ENCODE measurements around the gene DDX47.
"Not testable (repeated sequence)": the region's sequence is repeated elsewhere in the genome, so short reads cannot be mapped to it uniquely, and the experiment has no call there.

Gene DDX47

DNA sequence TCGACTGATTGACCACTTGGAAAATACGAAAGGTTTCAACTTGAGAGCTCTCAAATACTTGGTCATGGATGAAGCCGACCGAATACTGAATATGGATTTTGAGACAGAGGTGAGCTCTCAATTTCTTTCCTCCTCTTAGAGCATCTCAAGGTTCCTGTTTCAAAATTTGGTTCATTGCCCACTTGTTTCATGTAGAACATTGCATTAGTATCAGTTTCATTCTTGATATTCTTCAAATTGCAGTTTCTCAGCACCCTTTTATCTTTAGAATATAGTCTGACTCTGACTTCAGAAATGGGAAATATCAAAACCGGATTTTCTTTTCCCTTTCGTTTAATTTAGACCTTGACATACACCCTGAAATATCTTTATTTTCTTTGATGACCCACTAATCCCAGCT lies 8.8 kb downstream of the DDX47 start:
- DNase-seq (ENCODE audit: low spot score), result no peak

- DNase-seq (ENCODE audit: low spot score), result no peak
Observed at GRCh38 chr12:12822886-12823285, 9.7 kb downstream of the DDX47 start.

- DNase-seq (ENCODE audit: low spot score), result no peak
Observed at GRCh38 chr12:12823300-12823699, 10.2 kb downstream of the DDX47 start.

GRCh38 chr12:12823811-12824210 lies 10.7 kb downstream of the DDX47 start:
- no peak for DNase-seq (ENCODE audit: low spot score)

DNA sequence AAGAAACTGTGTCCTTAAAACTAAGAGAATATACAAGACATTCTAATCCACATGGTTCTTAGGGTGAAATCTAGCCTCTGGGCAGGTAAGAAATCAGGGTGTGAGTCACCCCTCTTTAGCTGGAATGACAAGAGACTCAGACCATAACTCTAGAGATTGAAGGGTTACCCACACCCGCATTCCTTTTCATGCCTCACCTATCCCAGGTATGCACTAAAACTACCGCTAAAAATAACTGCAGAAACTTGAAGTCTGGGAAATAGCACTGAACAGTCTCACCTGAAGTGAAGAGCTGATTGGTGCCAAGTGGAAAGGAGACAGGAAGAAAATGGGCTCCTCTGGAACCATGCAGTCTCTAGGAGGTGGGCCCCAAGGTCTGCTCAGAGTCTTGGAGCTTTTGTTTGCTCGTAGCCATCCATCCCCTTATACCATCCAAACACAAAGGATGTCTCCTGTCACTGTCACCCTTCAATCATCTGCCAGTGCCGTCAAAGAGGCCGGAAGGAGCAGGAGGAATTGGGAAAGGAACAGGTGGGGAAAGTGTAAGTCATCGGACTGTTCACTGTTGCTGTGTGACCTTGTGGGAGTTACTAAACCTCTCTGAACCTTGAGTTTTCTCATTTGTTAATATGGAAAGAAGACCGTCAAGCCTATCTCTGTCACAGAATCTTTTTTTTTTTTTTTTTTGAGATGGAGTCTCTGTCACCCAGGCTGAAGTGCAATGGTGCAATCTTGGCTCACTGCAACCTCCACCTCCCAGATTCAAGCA lies 22.4 kb downstream of the DDX47 start:
- no peak for DNase-seq (ENCODE audit: low spot score)

DNA sequence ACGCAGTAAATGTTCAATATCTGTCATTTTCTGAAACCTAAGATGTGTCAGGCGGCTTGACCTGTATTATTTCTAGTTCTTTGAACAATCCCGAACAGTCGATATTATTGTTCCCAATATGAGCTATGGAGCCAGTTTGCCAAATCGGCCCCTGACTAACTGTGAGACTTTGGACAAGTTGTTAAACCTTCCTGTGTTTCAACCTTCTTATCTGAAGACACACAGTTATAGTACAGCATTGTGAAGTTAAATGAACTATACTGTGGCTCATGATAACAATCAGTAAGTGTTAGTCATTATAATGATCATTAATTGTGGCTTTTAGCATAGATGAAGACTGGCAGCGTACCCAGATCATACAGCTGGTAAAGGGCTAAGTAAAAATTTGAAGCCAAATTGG lies 23.4 kb downstream of the DDX47 start:
- DNase-seq (ENCODE audit: low spot score), result no peak

- no peak for DNase-seq (ENCODE audit: low spot score)
Observed at GRCh38 chr12:12837025-12837812, 24.1 kb downstream of the DDX47 start.

DNA sequence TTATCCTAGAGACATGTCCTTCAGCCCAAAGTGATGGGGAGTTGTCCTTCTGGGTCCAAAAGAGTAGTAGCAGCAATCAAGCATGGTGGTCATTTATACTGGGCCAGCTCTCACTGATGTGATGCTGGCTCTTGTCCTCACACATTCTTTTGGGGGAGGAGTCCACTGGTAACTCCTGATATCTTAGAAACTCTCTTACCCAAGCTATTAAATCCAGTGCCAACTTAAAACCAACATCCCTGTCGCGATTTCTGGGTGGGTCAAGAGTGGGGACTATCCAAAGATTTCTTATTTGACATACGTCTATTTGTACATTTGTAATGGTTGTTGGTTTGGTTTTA lies 24.6 kb downstream of the DDX47 start:
- no peak for DNase-seq (ENCODE audit: low spot score)

- DNase-seq (ENCODE audit: low spot score), result no peak
Observed at GRCh38 chr12:12839003-12839395, 25.9 kb downstream of the DDX47 start.

GRCh38 chr12:12839439-12839838 lies 26.3 kb downstream of the DDX47 start:
- not testable (repeated sequence) for DNase-seq (ENCODE audit: low spot score)

GRCh38 chr12:12839873-12840579 lies 26.9 kb downstream of the DDX47 start:
- no peak for DNase-seq (ENCODE audit: low spot score)

DNA sequence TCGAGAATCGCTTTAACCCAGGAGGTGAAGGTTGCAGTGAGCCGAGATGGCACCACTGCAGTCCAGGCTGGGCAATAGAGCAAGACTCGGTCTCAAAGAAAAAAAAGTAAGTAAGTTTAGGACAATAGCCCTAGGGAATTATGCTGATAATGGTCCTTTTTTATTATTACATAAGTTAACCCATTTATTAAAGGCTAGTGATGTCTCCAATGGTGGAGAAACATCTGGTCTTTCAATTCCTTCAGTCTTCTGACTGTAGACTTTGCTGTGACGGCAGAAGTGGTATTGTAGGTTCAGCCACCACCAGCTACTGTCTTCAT lies 27.4 kb downstream of the DDX47 start:
- no peak for DNase-seq (ENCODE audit: low spot score)

- not testable (repeated sequence) for DNase-seq (ENCODE audit: low spot score)
Observed at GRCh38 chr12:12841428-12841827, 28.3 kb downstream of the DDX47 start.

GRCh38 chr12:12845794-12846243 lies 32.7 kb downstream of the DDX47 start:
- no peak for DNase-seq (ENCODE audit: low spot score)

DNA sequence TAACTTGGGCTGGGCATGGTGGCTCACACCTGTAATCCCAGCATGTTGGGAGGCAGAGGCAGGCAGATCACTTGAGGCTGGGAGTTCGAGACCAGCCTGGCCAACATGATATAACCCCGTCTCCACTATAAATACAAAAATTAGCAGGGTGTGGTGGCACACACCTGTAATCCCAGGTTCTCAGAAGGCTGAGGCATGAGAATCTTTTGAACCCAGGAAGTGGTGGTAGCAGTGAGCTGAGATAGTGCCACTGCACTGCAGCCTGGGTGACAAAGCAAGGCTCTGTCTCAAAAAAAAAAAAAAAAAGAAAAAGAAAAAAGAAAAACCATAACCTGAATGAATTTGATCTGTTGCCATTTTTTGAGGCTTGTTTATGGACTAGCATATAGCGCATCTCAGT lies 33.6 kb downstream of the DDX47 start:
- DNase-seq (ENCODE audit: low spot score), result not testable (repeated sequence)

DNA sequence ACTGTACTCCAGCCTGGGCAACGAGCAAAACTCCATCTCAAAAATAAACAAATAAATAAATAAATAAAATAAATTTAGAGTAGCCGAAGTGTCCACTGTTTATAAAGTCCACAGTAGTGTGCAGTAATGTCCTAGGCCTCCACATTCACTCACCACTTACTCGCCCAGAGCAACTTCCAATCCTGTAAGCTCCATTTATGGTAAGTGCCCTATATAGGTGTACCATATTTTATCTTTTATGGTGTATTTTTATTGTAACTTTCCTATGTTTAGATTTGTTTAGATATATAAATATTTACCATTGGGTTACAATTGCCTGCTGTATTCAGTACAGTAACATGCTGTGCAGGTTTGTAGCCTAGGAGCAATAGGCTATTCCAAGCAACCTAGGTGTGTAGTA lies 40.3 kb downstream of the DDX47 start:
- DNase-seq (ENCODE audit: low spot score), result no peak

GRCh38 chr12:12859690-12860089 lies 46.5 kb downstream of the DDX47 start:
- no peak for DNase-seq (ENCODE audit: low spot score)

GRCh38 chr12:12864243-12864642 lies 51.1 kb downstream of the DDX47 start:
- DNase-seq (ENCODE audit: low spot score), result no peak

- DNase-seq (ENCODE audit: low spot score), result no peak
Observed at GRCh38 chr12:12868477-12869235, 55.5 kb downstream of the DDX47 start.

- no peak for DNase-seq (ENCODE audit: low spot score)
Observed at GRCh38 chr12:12870465-12870864, 57.3 kb downstream of the DDX47 start.

DNA sequence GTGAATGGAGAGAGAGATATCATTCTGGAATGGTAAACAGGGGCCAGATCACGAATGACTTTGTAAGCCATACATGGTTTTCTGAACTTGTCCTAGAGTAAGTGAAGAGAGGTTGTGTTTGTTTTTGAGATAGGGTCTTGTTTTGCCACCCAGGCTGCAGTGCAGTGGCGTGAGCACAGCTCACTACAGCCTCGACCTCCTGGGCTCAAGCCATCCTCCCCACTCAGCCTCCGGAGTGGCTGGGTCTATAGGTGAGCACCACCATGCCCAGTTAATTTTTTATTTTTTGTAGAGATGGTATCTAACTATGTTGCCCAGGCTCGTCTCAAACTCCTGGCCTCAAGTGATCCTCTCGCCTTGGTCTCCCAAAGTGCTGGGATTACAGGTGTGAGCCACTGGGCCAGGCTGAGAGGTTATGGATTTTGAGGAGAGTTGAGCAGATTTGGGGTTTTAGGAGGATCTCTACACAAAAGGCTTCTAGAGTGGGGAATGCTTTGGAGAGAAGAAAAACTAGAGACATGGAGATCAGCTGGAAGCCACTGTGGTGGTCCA lies 58.5 kb downstream of the DDX47 start:
- no peak for DNase-seq (ENCODE audit: low spot score)
